T-cell (primary cell): ENCODE data around the gene ZNF79. TPM values are rescaled to one million over a fixed set of nuclear protein-coding genes. Genes with fewer than 3 reads are reported as not detected.
A peak's percentile ranks its signal among the peaks of the same experiment; 100 is the strongest.

Experiments used
- ATAC-seq, 4 experiments: fragments of 200-7000 bp in 3 of 4; fragments of 150-1000 bp in 1 of 4; cut with Tn5 transposase; replicated peaks in 1 of 4; 1 replicate in 3 of 4; 2 replicates in 1 of 4; pipeline ENCODE4 v1.10.0; 2021; ENCODE audit warnings: moderate library complexity in 3 of 4, mild to moderate bottlenecking in 2 of 4, moderate number of reproducible peaks in 1 of 4
- CTCF ChIA-PET, 2 donors: fragments of 300-600 bp; sonication (Branson Sonifier 250); formaldehyde crosslinking; loops; one replicate each; lab custom pipeline; 2022; ENCODE audit warnings: antibody characterized with exemption in 2 of 2; lab: Charles Lee
- POLR2A ChIA-PET, 2 donors: fragments of 300-600 bp; sonication (Branson Sonifier 250); formaldehyde crosslinking; loops; one replicate each; lab custom pipeline; 2022; ENCODE audit warnings: antibody characterized with exemption in 2 of 2; lab: Charles Lee
- DNase-seq, 35 experiments: peaks; one replicate each; pipeline versions ENCODE4 v3.0.0 to v3.0.0-alpha.2; 2013 to 2023
- H3K27ac ChIP-seq: one replicate; pipeline ENCODE4 v1.5.1; 2013; ENCODE audit warnings: low read length
- H3K27me3 ChIP-seq, 2 experiments: replicated peaks in 1 of 2; 1 replicate in 1 of 2; 2 replicates in 1 of 2; pipeline versions ENCODE4 v1.6.1 to v1.7.0; 2013; ENCODE audit warnings: low read length in 1 of 2, mixed read lengths in 1 of 2; ENCODE audit not compliant: control insufficient read depth in 2 of 2, insufficient read depth in 2 of 2; ENCODE audit errors: extremely low read depth in 1 of 2
- H3K36me3 ChIP-seq, 2 donors: 1 replicate in 1 of 2; 2 replicates in 1 of 2; pipeline versions ENCODE4 v1.6.1 to v1.7.0; 2013; ENCODE audit warnings: low read length in 1 of 2; ENCODE audit not compliant: control insufficient read depth in 2 of 2, insufficient read depth in 1 of 2; ENCODE audit errors: extremely low read depth in 1 of 2
- H3K4me1 ChIP-seq, 2 experiments: 1 replicate in 1 of 2; 2 replicates in 1 of 2; pipeline versions ENCODE4 v1.6.1 to v1.7.0; 2013; ENCODE audit warnings: low read length in 2 of 2, mixed read lengths in 1 of 2; ENCODE audit not compliant: insufficient read depth in 2 of 2, control insufficient read depth in 1 of 2; ENCODE audit errors: extremely low read depth in 1 of 2
- H3K4me3 ChIP-seq, 2 donors: 1 replicate in 1 of 2; 2 replicates in 1 of 2; pipeline versions ENCODE4 v1.5.1 to v1.7.0; 2013; ENCODE audit warnings: mild to moderate bottlenecking in 2 of 2, low read length in 1 of 2, moderate library complexity in 1 of 2; ENCODE audit not compliant: control insufficient read depth in 1 of 2; ENCODE audit errors: extremely low read depth in 1 of 2
- H3K9me3 ChIP-seq: 2 replicates; pipeline ENCODE4 v1.7.0; 2013
- H3K27ac Mint-ChIP-seq, 2 donors: one replicate each; pipeline ENCODE4 v1.8.0; 2020 to 2021; ENCODE audit warnings: mild to moderate bottlenecking in 2 of 2, mixed read lengths in 2 of 2
- H3K27me3 Mint-ChIP-seq, 2 donors: one replicate each; pipeline ENCODE4 v1.8.0; 2021 to 2022; ENCODE audit warnings: mixed read lengths in 2 of 2
- H3K36me3 Mint-ChIP-seq: one replicate; pipeline ENCODE4 v1.8.0; 2021; ENCODE audit warnings: mixed read lengths
- H3K4me1 Mint-ChIP-seq, 3 donors: one replicate each; pipeline ENCODE4 v1.8.0; 2020 to 2022; ENCODE audit warnings: mixed read lengths in 3 of 3, mild to moderate bottlenecking in 1 of 3
- H3K4me3 Mint-ChIP-seq, 3 donors: one replicate each; pipeline ENCODE4 v1.8.0; 2020 to 2022; ENCODE audit warnings: mild to moderate bottlenecking in 3 of 3, mixed read lengths in 3 of 3, moderate library complexity in 3 of 3
- H3K9me3 Mint-ChIP-seq, 3 donors: one replicate each; pipeline ENCODE4 v1.8.0; 2020 to 2022; ENCODE audit warnings: mixed read lengths in 3 of 3
- WGBS: methylation state at CpG from one replicate; pipeline ENCODE4 v1.1.5; 2013; ENCODE audit warnings: missing lambda C conversion rate; ENCODE audit not compliant: insufficient coverage; 5-methylcytosine and 5-hydroxymethylcytosine counted together
- total RNA-seq, 35 experiments: library from RNA in 6 of 35; stranded (reverse) in 6 of 35; fragments of 120-200 nt in 1 of 35; gene quantifications; one replicate each; pipeline versions ENCODE4 v1.2.1 to v1.2.4 and lab custom pipeline; 2013 to 2026

The ZNF79 gene
- total RNA-seq, 5 donors from 2014 or later (not counting 1 experiment from before 2014, with no cell fraction given): 7.2 to 20.2 (median 17.3) TPM

DNA sequence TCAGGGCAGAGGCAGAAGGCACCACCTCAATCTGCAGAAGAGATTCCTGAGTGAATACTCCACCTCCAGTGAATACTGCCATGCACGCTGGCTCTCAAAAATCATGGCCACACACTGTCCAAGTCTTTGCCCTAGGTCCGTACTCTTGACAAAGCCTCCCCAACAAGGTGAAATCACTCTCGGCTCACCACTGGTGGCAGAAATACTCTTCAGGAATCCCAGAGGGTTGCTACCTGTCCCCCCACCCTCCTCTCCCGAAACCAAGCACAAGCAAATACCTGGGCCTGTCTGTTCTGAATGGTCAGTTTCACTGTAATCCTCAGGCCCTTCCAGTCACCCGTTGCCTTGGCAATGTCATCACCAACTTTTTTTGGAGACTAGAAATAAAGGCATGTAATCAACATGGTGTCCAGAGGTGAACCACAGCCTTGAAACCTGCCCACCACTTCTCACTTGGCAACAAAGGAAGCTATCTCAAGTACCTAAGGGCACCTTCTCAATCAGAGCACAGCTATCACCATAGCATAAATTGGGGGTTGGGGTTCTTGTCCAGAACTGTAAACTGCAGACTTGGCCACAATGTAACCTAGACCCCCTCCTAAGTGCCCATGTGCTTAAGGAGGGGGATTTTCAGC is 25.3 kb downstream of the ZNF79 start:
- CTCF ChIA-PET: interaction anchor here in 1 of 2 donors (1.7 kb wide), 1 partner anchor 225 kb away, joined by 4 read pairs; no protein-coding TSS in a partner anchor

DNA sequence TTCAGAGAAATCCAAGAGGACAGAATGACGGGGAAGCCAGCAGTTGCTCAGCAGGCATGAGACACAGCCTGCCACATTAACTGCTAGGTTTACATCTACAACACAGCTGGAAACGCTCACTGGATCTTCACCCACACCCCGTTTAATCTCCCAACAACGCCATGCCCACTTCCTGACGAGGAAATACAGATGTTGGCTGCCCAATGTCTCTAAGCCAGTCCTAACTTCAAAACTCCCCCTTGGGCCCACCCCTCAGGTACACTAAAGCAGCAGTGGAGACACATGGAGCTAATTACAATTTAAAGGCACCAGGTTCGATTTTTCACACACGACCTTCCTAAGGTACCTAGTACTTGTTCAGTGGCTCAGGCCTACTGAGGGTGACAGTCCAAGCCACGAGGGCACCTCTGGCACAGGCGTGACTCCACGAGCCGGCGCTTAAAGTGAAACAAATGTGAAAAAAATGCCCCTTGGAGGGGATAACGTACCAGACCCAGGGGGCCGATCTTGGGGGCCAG is 26.1 kb downstream of the ZNF79 start:
- POLR2A ChIA-PET: interaction anchor here (0.6 to 1.4 kb wide), 10 partner anchors 13 to 326 kb away, joined by 3 to 5 read pairs (median 4); partner anchors contain the start of gene ZNF79 (in 1 of the 2)
- Mint-ChIP-seq H3K27ac (peak overlapping the region; percentile 95 to 97), H3K4me3 (peak overlapping the region; percentile 92 to 94 (median 93)), H3K36me3 (peaks cover 50% of the 10 kb centered on the region), H3K4me1 (peaks cover 37 to 49% (median 38%) of the 10 kb centered on the region in 3 donors), H3K9me3 (no peaks in the 10 kb centered on the region), H3K27me3 (no peaks in the 10 kb centered on the region)
- peak in 2 of 35 experiments; percentile 2 to 15 for DNase-seq
- CTCF ChIA-PET: interaction anchor here in 1 of 2 donors (1.4 to 1.7 kb wide), 2 partner anchors 26 to 226 kb away, joined by 3 to 4 read pairs; partner anchors contain the start of gene ZNF79
- Histone ChIP-seq H3K36me3 (peaks cover 7 to 47% of the 10 kb centered on the region in 2 donors), H3K4me3 (peak overlapping the region; percentile 68 to 79), H3K27ac (peak overlapping the region; percentile 88), H3K4me1 (peaks cover 14 to 39% of the 10 kb centered on the region in 2 experiments), H3K27me3 (no peaks in the 10 kb centered on the region), H3K9me3 (no peaks in the 10 kb centered on the region)
- under 1% methylated on average over 13 of the region's 14 CpGs for WGBS
- ATAC-seq: peak; percentile 0 to 12 (median 3)

More for the DNA sequence above, 25.3 kb downstream of the ZNF79 start:
- Mint-ChIP-seq H3K27me3 (no peaks in the 10 kb centered on the region), H3K4me3 (peak overlapping the region; percentile 92 to 94 (median 93)), H3K36me3 (peaks cover 58% of the 10 kb centered on the region), H3K9me3 (no peaks in the 10 kb centered on the region), H3K4me1 (peaks cover 37 to 49% (median 38%) of the 10 kb centered on the region in 3 donors), H3K27ac (peak overlapping the region; percentile 95 to 97)
- Histone ChIP-seq H3K27ac (peak overlapping the region; percentile 88), H3K4me3 (peak overlapping the region; percentile 5 to 79), H3K27me3 (no peaks in the 10 kb centered on the region), H3K9me3 (no peaks in the 10 kb centered on the region), H3K36me3 (peaks cover 12 to 56% of the 10 kb centered on the region in 2 donors), H3K4me1 (peaks cover 14 to 39% of the 10 kb centered on the region in 2 experiments)
- DNase-seq (no peak), ATAC-seq (no peak)
- POLR2A ChIA-PET: interaction anchor here in 1 of 2 donors (0.5 kb wide), 1 partner anchor 509 kb away, joined by 3 read pairs; no protein-coding TSS in a partner anchor
- 38% methylated on average over 5 of the region's 5 CpGs for WGBS

DNA sequence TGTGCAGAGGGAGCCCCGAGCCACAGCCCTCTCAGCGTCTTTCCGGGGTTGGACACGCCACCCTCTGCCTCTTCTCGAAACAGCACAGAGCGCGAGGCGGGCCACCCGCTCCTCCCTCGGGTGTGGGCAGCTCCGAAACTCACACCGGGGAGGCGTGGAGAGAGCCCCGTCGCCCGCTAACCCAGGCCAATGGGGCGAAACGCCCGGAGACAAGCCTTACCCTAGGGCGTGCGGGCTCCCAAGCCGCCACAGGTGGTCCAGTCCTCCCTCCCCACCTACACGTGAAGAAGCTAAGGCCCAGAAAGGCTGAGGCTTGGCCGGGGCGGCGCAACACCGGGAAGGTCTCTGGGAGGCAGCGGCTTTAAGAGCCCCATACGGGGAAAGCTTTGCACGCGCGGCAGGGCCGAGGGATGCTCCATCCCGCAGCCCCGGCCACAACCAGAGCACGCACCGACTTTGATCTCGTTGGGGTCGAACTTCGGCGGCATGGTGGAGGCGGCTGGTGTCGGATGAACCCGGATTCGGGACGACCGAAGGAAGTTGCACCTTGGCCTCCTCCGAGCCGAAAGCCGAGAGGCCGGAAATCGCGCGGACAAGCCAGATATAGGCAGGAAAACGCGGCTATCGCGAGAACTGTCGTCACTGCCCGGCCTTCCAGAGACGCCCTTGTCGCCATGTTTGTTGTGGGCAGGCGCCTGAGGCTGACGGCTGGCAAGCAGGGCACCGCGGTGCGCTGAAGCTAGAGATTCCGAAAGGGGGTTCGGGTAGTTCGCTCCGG is 26.8 kb downstream of the ZNF79 start, which contains the start of the genes LRSAM1 and RPL12:
Gene LRSAM1, plus strand, starts transcription at position 681 of the 778 bp plus-strand sequence. CDS start 3,018 bp downstream, outside the sequence.
Gene RPL12, minus strand, starts transcription at position 577 of the 778 bp plus-strand sequence. Its CDS starts 89 bp downstream, at position 488.
- peaks cover 38 to 53% (median 44%) of the 10 kb centered on the region in 3 donors for H3K4me1 Mint-ChIP-seq
- DNase-seq (peak; percentile 90 to 99 (median 97)), ATAC-seq (peak; percentile 78 to 80 (median 79))
- H3K9me3 Mint-ChIP-seq: no peaks in the 10 kb centered on the region
- H3K27ac Mint-ChIP-seq: peak within 1 kb of the TSS; percentile 95 to 97
- under 1% methylated on average over 63 of the region's 71 CpGs for WGBS
- peak within 1 kb of the TSS; percentile 92 to 94 (median 93) for H3K4me3 Mint-ChIP-seq
- Histone ChIP-seq H3K27ac (peak within 1 kb of the TSS; percentile 88), H3K27me3 (no peaks in the 10 kb centered on the region), H3K4me1 (peaks cover 14 to 39% of the 10 kb centered on the region in 2 experiments), H3K4me3 (peak within 1 kb of the TSS; percentile 68 to 79), H3K9me3 (no peaks in the 10 kb centered on the region), H3K36me3 (peaks cover 6 to 41% of the 10 kb centered on the region in 2 donors)
- ChIA-PET CTCF (interaction anchor here in 1 of 2 donors (0.6 to 1.7 kb wide), 4 partner anchors 27 to 284 kb away, joined by 3 to 4 read pairs (median 4); partner anchors contain the start of genes SLC2A8, TOR2A and ZNF79), POLR2A (interaction anchor here (0.6 to 1.4 kb wide), 11 partner anchors 13 to 709 kb away, joined by 3 to 5 read pairs (median 3); partner anchors contain the start of genes BBLN (in 1 of the 2), SLC2A8 (in 1 of the 2) and ZNF79 (in 1 of the 2))
- H3K36me3 Mint-ChIP-seq: peaks cover 49% of the 10 kb centered on the region
- no peaks in the 10 kb centered on the region for H3K27me3 Mint-ChIP-seq

DNA sequence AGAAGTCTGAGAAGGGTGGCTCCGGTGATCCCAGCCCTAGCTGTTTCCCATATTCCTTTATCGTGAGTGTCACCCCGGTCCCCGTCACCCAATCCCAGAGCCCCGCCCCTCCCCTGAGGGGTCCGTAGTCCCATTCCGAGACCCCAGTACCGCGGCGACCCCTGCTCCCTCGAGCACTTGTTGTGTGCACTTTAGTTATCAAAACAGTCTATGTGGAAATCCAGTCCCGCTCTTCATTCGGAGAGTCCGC is 27.4 kb downstream of the ZNF79 start:
- WGBS: 0% methylated on average over 14 of the region's 14 CpGs
- H3K27ac ChIP-seq: peak overlapping the region; percentile 88
- peak in 1 of 4 experiments; percentile 7 for ATAC-seq
- Mint-ChIP-seq H3K27me3 (no peaks in the 10 kb centered on the region), H3K36me3 (peaks cover 44% of the 10 kb centered on the region), H3K4me1 (peaks cover 38 to 52% (median 44%) of the 10 kb centered on the region in 3 donors), H3K4me3 (peak overlapping the region; percentile 92 to 94 (median 93)), H3K27ac (peak overlapping the region; percentile 95 to 97), H3K9me3 (no peaks in the 10 kb centered on the region)
- DNase-seq: peak in 1 of 35 experiments; percentile 54
- no peaks in the 10 kb centered on the region for H3K9me3 ChIP-seq
- peaks cover 14 to 39% of the 10 kb centered on the region in 2 experiments for H3K4me1 ChIP-seq
- no peaks in the 10 kb centered on the region for H3K27me3 ChIP-seq
- CTCF ChIA-PET: interaction anchor here in 1 of 2 donors (0.6 to 0.7 kb wide), 2 partner anchors 55 to 283 kb away, joined by 3 to 4 read pairs; partner anchors contain the start of genes SLC2A8 and TOR2A
- H3K36me3 ChIP-seq: peaks cover 4 to 36% of the 10 kb centered on the region in 2 donors
- peak overlapping the region; percentile 68 to 79 for H3K4me3 ChIP-seq
- POLR2A ChIA-PET: interaction anchor here in 1 of 2 donors (1.0 to 1.4 kb wide), 3 partner anchors 29 to 709 kb away, joined by 3 to 5 read pairs (median 3); partner anchors contain the start of genes BBLN and SLC2A8

DNA sequence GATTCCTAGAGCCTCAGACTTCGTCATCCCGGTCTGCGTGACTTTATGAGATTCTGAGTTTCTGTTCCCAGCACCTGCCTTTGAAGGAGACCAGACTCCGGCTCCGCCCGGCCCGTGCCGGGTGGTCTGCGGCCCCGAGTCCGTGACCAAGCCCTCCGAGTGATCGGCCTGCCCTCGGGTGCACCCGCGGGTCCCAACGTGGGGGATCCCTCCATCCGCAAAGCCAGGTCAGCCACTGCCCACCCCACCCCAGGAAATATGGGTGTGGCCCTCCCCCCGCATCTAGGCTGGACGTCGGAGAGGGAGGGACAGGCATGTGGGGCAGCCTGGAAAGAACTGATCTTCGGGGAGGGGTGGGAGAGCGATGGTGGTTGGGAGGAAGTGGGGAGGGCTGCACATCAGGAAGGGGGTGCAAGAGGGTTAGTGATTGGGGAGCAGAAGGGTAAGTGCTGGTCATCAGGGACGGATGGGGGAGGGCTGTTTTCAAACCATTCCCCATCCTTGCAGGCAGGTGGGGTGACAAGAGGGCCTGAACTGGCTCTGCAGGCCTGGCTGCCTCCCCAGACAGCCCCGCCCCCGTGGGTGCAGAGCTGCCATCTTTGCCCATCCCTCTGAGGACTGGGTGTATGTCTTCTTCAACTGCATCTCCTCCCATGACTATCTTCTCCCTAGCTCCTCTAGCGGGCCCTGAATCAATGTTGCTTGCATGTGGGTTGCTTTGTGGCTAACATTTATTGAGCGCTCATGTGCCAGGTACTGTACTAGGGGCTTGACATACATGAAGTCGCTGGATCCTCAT is 27.9 kb downstream of the ZNF79 start:
- peaks cover 38 to 51% (median 44%) of the 10 kb centered on the region in 3 donors for H3K4me1 Mint-ChIP-seq
- Histone ChIP-seq H3K36me3 (peaks cover 4 to 32% of the 10 kb centered on the region in 2 donors), H3K9me3 (no peaks in the 10 kb centered on the region), H3K4me1 (peaks cover 14 to 39% of the 10 kb centered on the region in 2 experiments), H3K27me3 (no peaks in the 10 kb centered on the region), H3K27ac (peak overlapping the region; percentile 88), H3K4me3 (peak overlapping the region; percentile 68 to 79)
- H3K9me3 Mint-ChIP-seq: no peaks in the 10 kb centered on the region
- H3K4me3 Mint-ChIP-seq: peak overlapping the region; percentile 92 to 94 (median 93)
- H3K36me3 Mint-ChIP-seq: peaks cover 44% of the 10 kb centered on the region
- CTCF ChIA-PET: no interaction called here
- H3K27me3 Mint-ChIP-seq: no peaks in the 10 kb centered on the region
- WGBS: 18% methylated on average over 17 of the region's 29 CpGs
- peak overlapping the region; percentile 95 to 97 for H3K27ac Mint-ChIP-seq
- POLR2A ChIA-PET: interaction anchor here in 1 of 2 donors (1.0 to 1.4 kb wide), 3 partner anchors 29 to 708 kb away, joined by 3 to 5 read pairs (median 3); partner anchors contain the start of genes BBLN and SLC2A8
- DNase-seq: peak in 30 of 35 experiments; percentile 7 to 58 (median 26)
- peak in 1 of 4 experiments; percentile 2 for ATAC-seq
